Measurements from ENCODE around the gene GSTO2. TPM values are rescaled to one million over a fixed set of nuclear protein-coding genes. Genes with fewer than 3 reads are reported as not detected.

GSTO2 gene
- total and polyA plus RNA-seq, 10 of the 15 experiments (the other 5 are each of a cell fraction or from before 2014, with no cell fraction given): 0.16 to 0.86 (median 0.46) TPM

GRCh38 chr10:104325436-104326435 lies 56.8 kb downstream of the GSTO2 start (continued):
- no peak for TF ChIP-seq ETV6 (conservative IDR thresholded peaks at IDR 0.05 in 1 of 2, IDR thresholded peaks at IDR 0.05 in 1 of 2; ENCODE audit: borderline replicate concordance in 1 of 2, low read depth in 1 of 2)
- no peak for TF ChIP-seq NFYA (IDR thresholded peaks at IDR 0.05; ENCODE audit: borderline replicate concordance, low read depth, low read length)
- TF ChIP-seq MXI1 (IDR thresholded peaks at IDR 0.05; ENCODE audit: low read depth, low read length): no peak
- no peak for TF ChIP-seq HDGF (IDR thresholded peaks at IDR 0.05)
- no peak for TF ChIP-seq IRF4 (IDR thresholded peaks at IDR 0.05; ENCODE audit: low read depth, low read length)
- TF ChIP-seq CHD2 (IDR thresholded peaks at IDR 0.05; ENCODE audit: borderline replicate concordance, low read depth, low read length): no peak
- TF ChIP-seq CEBPB (IDR thresholded peaks at IDR 0.05; ENCODE audit: borderline replicate concordance in 1 of 2, low read depth in 2 of 2, low read length in 2 of 2): no peak
- no peak for TF ChIP-seq JUND (IDR thresholded peaks at IDR 0.05; ENCODE audit: low read depth, low read length)
- no peak for TF ChIP-seq NFYB (IDR thresholded peaks at IDR 0.05; ENCODE audit: insufficient read depth, low read depth, low read length)
- TF ChIP-seq GABPA (IDR thresholded peaks at IDR 0.05; ENCODE audit: low read depth): no peak

GRCh38 chr10:104326991-104327610 lies 58.1 kb downstream of the GSTO2 start:
- WGBS (ENCODE audit: insufficient coverage, insufficient replicate concordance, low lambda C conversion rate, missing lambda C conversion rate): 88% methylated on average over 8 of the region's 9 CpGs
- no peaks in the 10 kb centered on the region for H3K27me3 ChIP-seq (replicated peaks in 1 of 2; ENCODE audit: control insufficient read depth in 2 of 2, insufficient read depth in 2 of 2, low read length in 1 of 2)
- H3K4me1 ChIP-seq (ENCODE audit: control insufficient read depth, insufficient read depth, low read length): peaks cover 33% of the 10 kb centered on the region
- peaks cover 0 to 7% of the 10 kb centered on the region in 2 experiments; a peak in 2 of 4 replicates for H3K36me3 ChIP-seq (ENCODE audit: control insufficient read depth in 2 of 2, insufficient read depth in 2 of 2, low read length in 1 of 2)
- H3K79me2 ChIP-seq (ENCODE audit: control insufficient read depth, insufficient read depth, low read length): peaks cover 46% of the 10 kb centered on the region
- ChIA-PET POLR2A (interaction anchor here (1.7 kb wide), 1 partner anchor 10 kb away, joined by 6 read pairs; the partner anchor contains the start of gene ITPRIP), CTCF (interaction anchor here (1.0 to 1.3 kb wide), 3 partner anchors 11 to 35 kb away, joined by 3 to 6 read pairs (median 3); no protein-coding TSS in a partner anchor), SMC1A (ENCODE audit: uncharacterized antibody, unreplicated experiment) (interaction anchor here (1.4 kb wide), 1 partner anchor 10 kb away, joined by 5 read pairs; no protein-coding TSS in a partner anchor), RAD21 (ENCODE audit: unreplicated experiment) (no interaction called here)
- in situ Hi-C loops (cut with MboI): no loop called here
- H3K9me3 ChIP-seq (replicated peaks; ENCODE audit: control insufficient read depth, insufficient read depth, low read length): no peaks in the 10 kb centered on the region
- FAIRE-seq: no peak
- peaks cover 16% of the 10 kb centered on the region; the same call in 1 of the 2 replicates for H4K20me1 ChIP-seq (ENCODE audit: control insufficient read depth, insufficient read depth)
- no peak for ATAC-seq
- BruUV-seq (replicated peaks): no TSS peak
- H3K4me2 ChIP-seq (ENCODE audit: control insufficient read depth, insufficient read depth): no peak overlapping the region
- intact Hi-C loops (cut with micrococcal nuclease; ENCODE audit: unreplicated experiment): no loop called here
- TF ChIP-seq IRF5 (IDR thresholded peaks at IDR 0.05; ENCODE audit: borderline replicate concordance) (no peak), HDGF (IDR thresholded peaks at IDR 0.05) (no peak), ATF7 (IDR thresholded peaks at IDR 0.05; ENCODE audit: low read depth) (no peak), POU2F2 (IDR thresholded peaks at IDR 0.05; ENCODE audit: borderline replicate concordance, low read depth, low read length) (no peak)
- no peak overlapping the region for H3K4me3 ChIP-seq
- no peak overlapping the region for H2AFZ ChIP-seq (ENCODE audit: control insufficient read depth, low read depth, low read length)
- H3K27ac ChIP-seq (ENCODE audit: control insufficient read depth, insufficient read depth): no peak overlapping the region
- DNase-seq (ENCODE audit: low read depth, low spot score): no peak
- H3K9ac ChIP-seq (ENCODE audit: control insufficient read depth, insufficient read depth, low read length): no peak overlapping the region

Data from GM12878 (cell line).